ENCODE results near the gene LHX2. TPM values are rescaled to one million over a fixed set of nuclear protein-coding genes. Genes with fewer than 3 reads are reported as not detected.

LHX2 gene
- total RNA-seq, 1 donor from 2014 or later, result not detected

- intact Hi-C loops (cut with DNase I), result no loop called here
- peak; percentile 76 for ATAC-seq
These were observed 33.7 kb downstream of the LHX2 start for GRCh38 chr9:124045076-124045829.

GRCh38 chr9:124045830-124046177 is 34.2 kb downstream of the LHX2 start:
- no peak for ATAC-seq

More at GRCh38 chr9:124045076-124045829, 33.7 kb downstream of the LHX2 start:
- DNase-seq (ENCODE audit: low spot score), result no peak

GRCh38 chr9:124046189-124046588 is 34.6 kb downstream of the LHX2 start:
- ATAC-seq, result no peak
- intact Hi-C loops (cut with DNase I), result no loop called here
- no peak for DNase-seq (ENCODE audit: low spot score)

More at GRCh38 chr9:124045830-124046177, 34.2 kb downstream of the LHX2 start:
- DNase-seq (ENCODE audit: low spot score), result no peak
- intact Hi-C loops (cut with DNase I), result no loop called here

GRCh38 chr9:124047251-124047672 is 35.7 kb downstream of the LHX2 start:
- intact Hi-C loops (cut with DNase I), result no loop called here
- ATAC-seq, result no peak
- DNase-seq (ENCODE audit: low spot score), result no peak

GRCh38 chr9:124050955-124051354 is 39.4 kb downstream of the LHX2 start:
- intact Hi-C loops (cut with DNase I), result no loop called here
- ATAC-seq, result no peak
- no peak for DNase-seq (ENCODE audit: low spot score)

- ATAC-seq, result no peak
- intact Hi-C loops (cut with DNase I), result no loop called here
These were observed 40.8 kb downstream of the LHX2 start for GRCh38 chr9:124052401-124052800.

GRCh38 chr9:124054582-124055227 is 43.1 kb downstream of the LHX2 start:
- intact Hi-C loops (cut with DNase I), result no loop called here
- DNase-seq (ENCODE audit: low spot score) (no peak), ATAC-seq (no peak)

More at GRCh38 chr9:124052401-124052800, 40.8 kb downstream of the LHX2 start:
- no peak for DNase-seq (ENCODE audit: low spot score)

- DNase-seq (ENCODE audit: low spot score) (no peak), ATAC-seq (no peak)
- intact Hi-C loops (cut with DNase I), result no loop called here
These were observed 49.5 kb downstream of the LHX2 start for GRCh38 chr9:124060844-124061605.

- no peak for DNase-seq (ENCODE audit: low spot score)
- intact Hi-C loops (cut with DNase I), result no loop called here
- ATAC-seq, result no peak
These were observed 50.6 kb downstream of the LHX2 start for GRCh38 chr9:124062172-124062571.

GRCh38 chr9:124066783-124067577 is 55.4 kb downstream of the LHX2 start:
- DNase-seq (ENCODE audit: low spot score) (no peak), ATAC-seq (no peak)
- intact Hi-C loops (cut with DNase I), result no loop called here

GRCh38 chr9:124068251-124068650 is 56.7 kb downstream of the LHX2 start:
- intact Hi-C loops (cut with DNase I), result no loop called here
- no peak for ATAC-seq
- no peak for DNase-seq (ENCODE audit: low spot score)

- intact Hi-C loops (cut with DNase I), result no loop called here
- DNase-seq (ENCODE audit: low spot score), result no peak
- no peak for ATAC-seq
These were observed 63.2 kb downstream of the LHX2 start for GRCh38 chr9:124074746-124075145.

GRCh38 chr9:124075761-124076160 is 64.2 kb downstream of the LHX2 start:
- ATAC-seq (no peak), DNase-seq (ENCODE audit: low spot score) (no peak)
- intact Hi-C loops (cut with DNase I), result no loop called here

GRCh38 chr9:124077915-124078572 is 66.5 kb downstream of the LHX2 start:
- DNase-seq (ENCODE audit: low spot score) (no peak), ATAC-seq (no peak)
- intact Hi-C loops (cut with DNase I), result no loop called here

- DNase-seq (ENCODE audit: low spot score), result no peak
- intact Hi-C loops (cut with DNase I), result no loop called here
- ATAC-seq, result no peak
These were observed 67.1 kb downstream of the LHX2 start for GRCh38 chr9:124078641-124079040.

- no peak for DNase-seq (ENCODE audit: low spot score)
- ATAC-seq, result no peak
- intact Hi-C loops (cut with DNase I), result no loop called here
These were observed 67.8 kb downstream of the LHX2 start for GRCh38 chr9:124079176-124079925.

- intact Hi-C loops (cut with DNase I), result no loop called here
- DNase-seq (ENCODE audit: low spot score) (no peak), ATAC-seq (no peak)
These were observed 71.1 kb downstream of the LHX2 start for GRCh38 chr9:124082622-124083021.
